GM12878 (cell line): ENCODE data around the gene IP6K3. TPM values are rescaled to one million over a fixed set of nuclear protein-coding genes. Genes with fewer than 3 reads are reported as not detected.

ENCODE experiments used
- ATF3 ChIP-seq: IDR thresholded peaks from 2 replicates; pipeline ENCODE4 v1.6.1; 2011; ENCODE audit warnings: low read depth, mild to moderate bottlenecking, low read length, moderate library complexity, borderline replicate concordance; ENCODE audit errors: extremely low read depth
- CHD1 ChIP-seq: IDR thresholded peaks from 2 replicates; pipeline ENCODE4 v1.6.1; 2012; ENCODE audit warnings: low read depth, low read length, improper control_type of control experiment
- CHD4 ChIP-seq: fragments of 200-600 bp; sonication (generic); IDR thresholded peaks from 2 replicates; pipeline ENCODE4 v1.6.1; 2016; ENCODE audit warnings: mild to moderate bottlenecking
- CUX1 ChIP-seq: IDR thresholded peaks from 2 replicates; pipeline ENCODE4 v1.6.1; 2012; ENCODE audit warnings: improper control_type of control experiment, low read depth, low read length; ENCODE audit not compliant: insufficient replicate concordance
- ELK1 ChIP-seq: IDR thresholded peaks from 2 replicates; pipeline ENCODE4 v1.6.1; 2012; ENCODE audit warnings: low read depth, low read length, improper control_type of control experiment
- GABPA ChIP-seq: IDR thresholded peaks from 2 replicates; pipeline ENCODE4 v1.6.1; 2014; ENCODE audit warnings: antibody characterized with exemption, low read depth, mild to moderate bottlenecking, inconsistent platforms
- IKZF1 ChIP-seq: fragments of 450-650 bp; conservative IDR thresholded peaks from 2 replicates; pipeline ENCODE4 v1.6.1; 2017; ENCODE audit warnings: antibody characterized with exemption, mild to moderate bottlenecking
- IRF4 ChIP-seq: IDR thresholded peaks from 2 replicates; pipeline ENCODE4 v1.6.1; 2011; ENCODE audit warnings: low read depth, low read length
- NKRF ChIP-seq: fragments of 450-650 bp; conservative IDR thresholded peaks from 2 replicates; pipeline ENCODE4 v1.6.1; 2017; ENCODE audit warnings: mild to moderate bottlenecking, moderate library complexity
- RAD51 ChIP-seq: fragments of 450-650 bp; IDR thresholded peaks from 2 replicates; pipeline ENCODE4 v1.6.1; 2016; ENCODE audit warnings: moderate library complexity, mild to moderate bottlenecking, inconsistent platforms
- TAF1 ChIP-seq: IDR thresholded peaks from 2 replicates; pipeline ENCODE4 v1.6.1; 2011; ENCODE audit warnings: mild to moderate bottlenecking, low read depth, low read length, borderline replicate concordance
- ZBTB4 ChIP-seq: fragments of 450-650 bp; formaldehyde crosslinking; IDR thresholded peaks from 2 replicates; pipeline ENCODE4 v1.4.0; 2022; ENCODE audit warnings: mild to moderate bottlenecking, moderate library complexity
- ZSCAN29 ChIP-seq: fragments of 450-650 bp; IDR thresholded peaks from 2 replicates; pipeline ENCODE4 v1.6.1; 2017; ENCODE audit warnings: mild to moderate bottlenecking, moderate library complexity
- polyA plus RNA-seq, 11 experiments: library from polyadenylated mRNA; depleted of rRNA in 4 of 11; unstranded in 6 of 11; stranded (reverse) in 5 of 11; fragments of >200 nt; fragmentation: Nextera tagmentation in 4 of 11; fragmentation: Illumina TruSeq in 1 of 11; extraction: Ambion mirVana in 4 of 11; extraction: Trizol in 1 of 11; gene quantifications; 1 replicate in 1 of 11; 2 replicates in 10 of 11; pipeline versions ENCODE4 v1.2.1 to v1.2.3, GENCODE V29; 2011 to 2016; ENCODE audit warnings: inconsistent platforms in 2 of 11, missing spikeins in 2 of 11, low read depth in 1 of 11
- total RNA-seq, 4 experiments: library from RNA; depleted of rRNA in 3 of 4; stranded (reverse); fragments of >200 nt in 3 of 4; fragmentation: Illumina TruSeq in 1 of 4; extraction: Trizol in 1 of 4; gene quantifications; 2 replicates each; pipeline versions ENCODE4 v1.2.1 to v1.2.3, GENCODE V29; 2013 to 2021

Gene IP6K3
- total and polyA plus RNA-seq, 10 of the 15 experiments (the other 5 are each of a cell fraction or from before 2014, with no cell fraction given), result 0.02 to 0.15 (median 0.09) TPM; not detected in 7

- peak; percentile 22; the same call in 1 of the 2 replicates for TF ChIP-seq ZBTB4
- TF ChIP-seq RAD51, result peak; percentile 73; the same call in 1 of the 2 replicates
- peak; percentile 53; the same call in 1 of the 2 replicates for TF ChIP-seq ATF3
- no peak for TF ChIP-seq IRF4
- no peak for TF ChIP-seq GABPA
- no peak for TF ChIP-seq ELK1
- TF ChIP-seq ZSCAN29, result no peak
- TF ChIP-seq IKZF1, result peak; percentile 67
- TF ChIP-seq CUX1, result no peak
- peak; percentile 78 for TF ChIP-seq NKRF
- TF ChIP-seq CHD1, result 0 out of 2 replicates have a peak, but pooled peaks have one; percentile 29
- TF ChIP-seq TAF1, result peak; percentile 97
- TF ChIP-seq CHD4, result no peak
These were observed 35.3 kb downstream of the IP6K3 start, which contains the start of gene UQCC2 (continued) for GRCh38 chr6:33711140-33712129.
